IPS-NIHi11 (cell line): ENCODE measurements around the gene CNOT8.
"Not testable (repeated sequence)": the region's sequence is repeated elsewhere in the genome, so short reads cannot be mapped to it uniquely, and the experiment has no call there.

Experiments used
- DNase-seq: peaks from one replicate; pipeline ENCODE4 v3.0.0; 2012; ENCODE audit warnings: mixed read lengths, low spot score

CNOT8 gene

DNA sequence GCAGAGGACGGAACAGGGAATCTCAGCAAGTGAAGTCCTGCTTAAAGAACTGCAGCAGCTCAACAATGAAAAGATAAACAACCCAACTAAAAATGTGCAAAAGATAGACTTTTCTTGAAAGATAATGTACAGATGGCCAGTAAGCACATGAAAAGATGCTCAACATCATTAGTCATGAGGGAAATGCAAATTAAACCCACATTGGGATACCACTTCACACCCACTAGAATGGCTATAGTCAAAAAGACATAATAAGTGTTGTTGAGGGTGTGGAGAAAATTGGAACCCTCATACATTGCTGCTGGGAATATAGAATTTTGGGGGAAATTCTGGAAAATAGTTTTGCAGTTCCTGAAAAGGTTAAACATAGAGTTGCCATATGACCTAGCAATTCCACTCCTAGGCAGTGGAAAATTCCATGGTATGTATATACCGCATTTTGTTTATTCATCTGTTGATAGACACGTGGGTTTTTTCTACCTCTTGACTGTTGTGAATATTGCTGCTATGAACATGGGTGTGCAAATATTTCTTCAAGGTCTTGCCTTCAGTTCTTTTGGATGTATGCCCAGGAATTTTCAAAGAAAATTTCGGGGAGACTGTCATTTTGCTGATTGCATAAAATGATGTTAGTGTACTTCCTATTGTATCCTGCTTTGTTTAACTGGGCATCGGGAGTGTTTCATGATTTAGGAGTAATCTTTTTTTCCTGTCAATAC, 7.2 kb downstream of the CNOT8 start:
- DNase-seq: no peak

GRCh38 chr5:154866841-154867240, 8.4 kb downstream of the CNOT8 start:
- DNase-seq: no peak

DNA sequence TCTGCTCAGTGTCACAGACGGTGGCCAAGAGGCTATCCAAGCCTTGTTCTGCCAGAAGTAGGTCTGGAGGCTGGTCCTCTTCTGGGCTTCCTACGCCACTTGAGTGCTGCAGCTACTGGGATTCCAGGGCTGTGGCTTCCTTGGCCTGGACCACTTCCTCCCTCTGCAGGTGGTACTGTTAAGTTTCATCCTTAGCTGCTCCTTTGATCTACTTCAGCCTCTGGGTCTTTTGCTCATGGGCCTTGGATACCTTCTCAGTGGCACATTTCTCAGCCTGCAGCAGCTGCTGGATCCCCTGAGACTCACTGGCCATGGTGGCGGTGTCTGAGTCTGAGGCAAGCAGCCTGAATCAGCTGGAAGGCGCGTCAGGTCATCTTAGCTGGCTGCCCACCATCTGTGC, 10.3 kb downstream of the CNOT8 start:
- DNase-seq: peak; percentile 48

GRCh38 chr5:154871734-154872133, 13.3 kb downstream of the CNOT8 start:
- DNase-seq: no peak

DNA sequence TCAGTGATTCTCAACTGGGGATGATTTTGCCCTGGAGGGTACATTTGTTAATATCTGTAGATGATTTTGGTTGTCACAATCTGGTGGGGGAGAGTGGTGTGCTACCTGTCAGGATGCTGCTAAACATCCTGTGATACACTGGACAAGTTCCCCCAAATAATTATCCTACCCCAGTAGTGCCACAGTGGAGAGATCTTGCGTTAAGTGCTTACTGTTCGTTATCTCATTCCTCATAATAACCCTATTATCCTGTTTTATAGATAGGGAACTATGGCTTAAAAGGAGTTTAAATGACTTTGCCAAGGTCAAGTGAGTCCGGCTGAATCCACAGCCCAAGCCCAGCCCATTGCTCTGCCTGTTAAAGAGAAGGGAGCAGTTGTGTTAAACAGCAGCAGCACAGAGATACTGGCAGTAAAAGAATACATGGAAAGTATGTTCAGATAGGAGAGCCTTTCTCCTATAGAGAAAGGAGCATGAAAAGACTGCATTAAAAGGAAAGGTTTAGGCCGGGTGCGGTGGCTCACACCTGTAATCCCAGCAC, 15.4 kb downstream of the CNOT8 start:
- DNase-seq: no peak

- no peak for DNase-seq
Measured at GRCh38 chr5:154878642-154879335, 20.4 kb downstream of the CNOT8 start.

DNA sequence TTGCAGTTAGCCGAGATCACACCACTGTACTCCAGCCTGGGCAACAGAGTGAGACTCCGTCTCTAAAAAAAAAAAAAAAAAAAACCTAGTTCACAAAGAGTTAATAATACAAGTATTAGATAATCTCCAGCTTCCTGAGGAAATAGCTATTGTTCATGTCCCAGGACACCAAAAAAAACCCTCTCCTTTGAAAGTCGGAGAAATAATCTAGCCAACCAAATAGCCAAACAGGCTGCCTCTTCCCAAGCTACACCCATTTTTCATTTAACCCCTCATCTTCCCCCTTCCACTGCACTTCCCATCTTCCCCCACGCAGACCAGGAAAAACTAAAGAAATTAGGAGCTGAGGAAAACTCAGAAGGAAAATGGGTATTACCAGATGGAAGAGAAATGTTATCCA, 23.6 kb downstream of the CNOT8 start:
- no peak for DNase-seq

DNA sequence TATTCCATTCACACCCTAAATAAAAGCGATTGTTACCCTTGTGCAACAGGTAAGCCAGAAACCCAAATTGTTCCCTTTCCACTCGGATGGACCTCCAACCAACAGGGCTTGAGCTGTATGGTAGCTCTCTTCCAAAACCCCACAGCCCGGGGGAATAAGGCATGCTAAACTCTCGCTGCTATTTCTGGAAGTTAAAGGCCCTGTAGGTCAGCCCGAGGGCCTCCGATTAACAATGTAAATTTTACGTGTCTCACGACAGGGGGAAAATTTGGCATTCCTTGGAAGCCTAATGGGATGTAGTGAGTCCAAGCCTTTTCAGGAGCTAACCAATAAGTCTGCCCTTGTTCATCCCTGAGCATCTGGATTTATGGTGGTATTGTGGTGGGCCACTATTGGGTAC, 26.0 kb downstream of the CNOT8 start:
- DNase-seq: no peak

DNA sequence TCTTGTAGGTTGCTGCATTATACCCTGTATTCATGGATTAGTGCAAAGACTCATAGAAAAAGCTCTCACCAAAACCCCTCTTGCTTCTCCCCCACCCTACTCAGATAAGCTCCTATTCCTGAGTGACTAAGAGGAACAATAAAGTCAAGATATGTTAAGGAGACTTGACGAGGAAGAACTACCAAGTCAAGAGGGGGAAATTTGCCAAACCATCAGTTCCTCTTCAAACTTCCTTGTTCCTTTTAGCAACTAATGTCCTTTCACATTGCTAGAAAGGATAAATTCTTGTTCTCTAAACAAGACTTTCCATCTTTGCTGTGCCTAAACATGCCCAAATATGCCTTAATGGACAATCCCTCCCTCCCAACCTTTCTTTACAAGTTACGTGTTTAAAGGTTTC, 27.0 kb downstream of the CNOT8 start:
- no peak for DNase-seq

DNA sequence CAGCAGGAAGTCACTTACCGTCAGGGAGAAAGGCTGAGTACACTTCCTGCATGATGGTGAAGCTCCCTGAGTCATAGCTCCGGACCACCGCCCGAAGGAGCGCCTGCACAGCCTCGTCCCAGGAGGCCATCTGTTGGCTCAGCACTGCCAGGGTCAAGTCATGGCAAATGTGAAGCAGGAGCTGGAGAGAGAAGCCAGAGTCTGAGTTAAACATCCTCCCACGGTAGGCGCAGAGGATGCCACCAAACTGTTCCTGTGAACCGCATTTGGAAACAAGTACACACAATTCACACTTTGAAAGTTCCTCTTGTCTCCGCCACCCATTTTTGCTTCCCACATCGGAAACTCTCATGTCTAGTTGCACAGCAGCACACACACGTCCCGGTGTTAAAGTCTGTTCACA, 33.9 kb downstream of the CNOT8 start:
- DNase-seq: no peak

- no peak for DNase-seq
Measured at GRCh38 chr5:154893381-154893780, 35.0 kb downstream of the CNOT8 start.

GRCh38 chr5:154895606-154896561, 37.5 kb downstream of the CNOT8 start:
- no peak for DNase-seq

- DNase-seq: no peak
Measured at GRCh38 chr5:154896562-154897165, 38.2 kb downstream of the CNOT8 start.

DNA sequence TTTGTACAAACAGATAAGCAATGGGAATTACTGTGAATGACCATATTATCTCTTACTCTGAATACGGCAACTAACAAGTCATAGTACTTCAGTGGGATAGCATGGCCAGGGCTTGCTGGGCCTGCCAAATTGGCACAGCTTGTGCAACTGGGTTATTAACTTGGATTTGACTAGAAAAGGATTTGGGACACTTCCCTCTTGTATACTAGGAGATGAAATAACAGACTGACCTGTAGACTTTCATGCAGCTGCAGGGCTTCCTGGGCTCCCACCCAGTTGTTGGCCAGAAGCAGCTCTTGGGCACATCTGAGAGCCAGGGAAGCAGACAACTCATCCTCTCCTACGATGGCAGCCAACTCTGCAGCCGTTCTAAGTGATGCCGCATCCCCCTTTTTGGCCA, 39.8 kb downstream of the CNOT8 start:
- no peak for DNase-seq

DNA sequence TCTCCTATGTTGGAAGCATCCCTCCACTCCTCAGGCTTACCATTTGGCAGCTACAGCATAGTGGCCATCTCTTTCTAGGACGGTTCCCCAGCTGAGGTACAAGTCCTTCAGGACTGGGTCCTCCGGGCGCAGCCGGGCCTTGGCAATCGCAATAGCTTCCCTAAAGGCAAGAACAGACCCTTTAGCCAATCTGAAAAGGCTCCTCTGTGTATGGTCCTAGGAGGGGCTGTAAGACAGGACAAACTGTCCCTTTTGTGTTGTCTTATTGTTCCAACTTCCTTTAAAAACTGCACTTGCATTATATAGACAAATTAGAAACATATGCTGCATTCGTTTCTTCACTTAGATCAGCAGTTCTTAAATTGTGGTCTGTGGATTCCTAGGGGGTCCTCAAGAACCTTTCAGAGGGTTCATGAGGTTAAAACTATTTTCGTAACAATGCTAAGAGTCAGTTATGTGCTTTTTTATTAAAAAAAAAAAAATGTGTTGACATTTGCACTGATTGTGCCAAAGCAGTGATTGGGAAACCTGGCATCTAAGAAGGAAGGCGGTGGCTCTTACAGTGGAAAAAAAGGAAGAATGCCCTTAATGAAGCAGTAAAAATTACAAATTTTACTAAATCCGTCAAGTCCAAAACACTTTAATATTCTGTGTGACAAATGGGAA, 40.9 kb downstream of the CNOT8 start:
- DNase-seq: no peak

DNA sequence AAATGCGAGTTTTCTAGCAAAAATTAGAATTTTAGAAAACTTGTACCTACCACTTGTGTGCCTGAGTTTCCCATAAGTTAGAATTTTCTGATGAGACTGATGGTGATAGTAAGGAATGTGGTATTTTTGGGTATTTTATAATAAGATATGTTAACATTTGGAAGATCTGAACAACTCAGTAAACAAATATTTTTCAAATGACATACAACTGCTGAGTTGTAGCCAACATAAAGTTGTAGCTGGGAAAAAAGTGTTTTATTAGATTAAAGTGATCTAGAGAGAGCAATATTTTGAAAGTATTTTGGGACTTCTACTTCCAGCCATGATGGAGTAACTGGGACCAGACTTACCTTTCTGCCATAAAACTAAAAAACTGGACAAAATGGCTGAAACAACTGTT, 41.6 kb downstream of the CNOT8 start:
- DNase-seq: no peak

DNA sequence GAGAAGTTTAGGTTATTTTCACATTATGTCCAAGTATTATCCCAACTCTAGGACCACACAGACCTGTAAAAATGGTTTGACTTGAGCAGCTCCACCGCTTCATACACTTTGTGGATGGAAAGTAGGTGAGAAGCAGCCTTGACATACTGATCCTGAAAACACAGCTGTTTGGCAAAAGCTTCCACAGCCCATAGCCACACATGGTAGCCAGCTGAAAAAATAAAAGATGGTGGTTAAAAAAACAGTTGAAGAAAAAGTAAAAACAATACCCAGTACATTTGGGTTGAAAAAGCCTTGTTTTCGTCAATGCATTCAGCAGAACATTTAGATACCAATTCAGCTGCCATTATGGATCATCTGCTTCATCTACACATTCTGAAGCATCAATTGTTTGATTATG, 42.8 kb downstream of the CNOT8 start:
- DNase-seq: no peak

DNA sequence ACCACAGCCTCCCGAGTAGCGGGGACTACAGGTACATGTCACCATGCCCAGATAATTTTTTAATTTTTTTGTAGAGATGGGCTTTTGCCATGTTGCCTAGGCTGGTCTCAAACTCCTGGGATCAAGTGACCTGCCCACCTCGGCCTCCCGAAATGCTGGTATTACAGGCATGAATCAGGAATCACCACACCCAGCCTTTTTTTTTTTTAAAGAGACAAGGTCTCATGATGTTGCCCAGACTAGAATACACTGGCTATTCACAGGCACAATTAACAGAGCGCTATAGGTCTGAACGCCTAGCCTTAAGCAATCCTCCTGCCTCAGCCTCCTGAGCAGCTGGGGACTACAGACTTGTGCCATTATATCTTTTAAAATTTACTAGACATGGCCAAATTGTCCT, 43.5 kb downstream of the CNOT8 start:
- no peak for DNase-seq

DNA sequence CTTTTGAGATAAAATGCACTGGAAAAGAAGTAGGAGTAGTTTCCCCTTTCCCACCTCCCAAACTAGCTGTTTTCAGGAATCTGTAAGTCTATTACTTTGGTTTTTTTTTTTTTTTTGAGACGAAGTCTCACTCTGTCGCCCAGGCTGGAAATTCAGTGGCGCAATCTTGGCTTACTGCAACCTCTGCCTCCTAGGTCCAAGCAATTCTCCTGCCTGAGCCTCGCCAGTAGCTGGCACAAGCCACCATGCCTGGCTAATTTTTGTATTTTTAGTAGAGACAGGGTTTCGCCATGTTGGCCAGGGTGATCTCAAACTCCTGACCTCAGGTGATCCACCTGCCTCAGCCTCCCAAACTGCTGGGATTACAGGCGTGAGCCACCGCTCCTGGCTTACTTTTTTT, 47.2 kb downstream of the CNOT8 start:
- DNase-seq: not testable (repeated sequence)

DNA sequence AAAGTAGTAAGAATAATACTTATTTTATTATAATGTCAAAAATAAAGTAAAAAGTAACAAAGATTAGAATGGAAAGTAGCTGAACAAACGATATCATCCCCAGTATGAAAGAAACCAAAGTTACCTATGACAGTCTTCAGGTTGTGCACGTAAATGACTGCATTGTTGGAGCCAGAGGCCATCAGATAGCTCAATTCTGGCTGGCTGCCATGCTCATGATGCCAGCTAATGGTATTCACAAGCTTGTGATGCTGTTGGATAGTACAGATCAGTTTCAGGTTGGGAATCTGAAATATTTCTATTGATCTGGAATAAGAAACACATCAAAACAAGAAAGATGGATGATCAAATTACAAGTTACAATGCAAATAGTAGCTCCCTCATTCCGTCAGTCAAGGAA, 58.4 kb downstream of the CNOT8 start:
- DNase-seq: no peak

- DNase-seq: no peak
Measured at GRCh38 chr5:154917757-154918156, 59.3 kb downstream of the CNOT8 start.
